Measurements from ENCODE around the gene GAB2. TPM values are rescaled to one million over a fixed set of nuclear protein-coding genes. Genes with fewer than 3 reads are reported as not detected.

The GAB2 gene
- total RNA-seq, 3 donors from 2014 or later = 21.5 to 36.1 (median 26.6) TPM

DNA sequence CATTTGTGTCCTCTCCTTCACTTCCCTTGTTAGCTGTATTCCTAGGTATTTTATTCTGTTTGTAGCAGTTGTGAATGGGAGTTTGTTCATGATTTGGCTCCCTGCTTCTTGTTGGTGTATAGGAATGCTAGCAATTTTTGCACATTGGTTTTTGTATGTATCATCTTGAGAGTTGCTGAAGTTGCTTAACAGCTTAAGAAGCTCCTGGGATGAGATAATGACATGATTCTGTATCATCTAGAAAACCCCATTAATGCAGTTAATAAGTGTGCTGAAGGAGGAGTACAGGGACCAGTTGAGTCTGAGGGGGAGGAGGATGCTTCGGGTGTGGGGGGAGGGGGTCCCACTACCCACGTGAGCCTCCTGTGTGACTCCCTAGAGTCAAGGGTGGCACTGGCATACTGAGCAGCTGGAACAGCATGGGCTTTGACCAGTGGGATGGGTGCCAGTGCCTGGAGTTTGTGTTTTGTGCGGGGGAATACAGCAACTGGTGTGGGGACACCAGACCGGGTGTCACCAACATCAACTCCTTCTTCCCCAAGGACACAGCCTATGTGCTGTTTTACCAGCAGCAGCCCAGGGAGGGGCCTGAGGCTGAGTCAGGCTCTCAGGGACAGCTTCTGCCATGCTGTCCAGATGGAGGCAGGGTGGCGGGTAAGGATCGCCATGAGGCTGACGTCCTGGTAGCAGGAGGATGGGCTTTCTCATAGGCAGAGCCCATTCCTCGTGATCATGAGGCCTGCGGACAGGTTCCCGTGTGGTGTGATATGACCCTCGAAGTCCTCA lies 204.8 kb downstream of the GAB2 start:
- intact Hi-C loops (cut with DNase I, micrococcal nuclease) = no loop called here
- H3K9me3 ChIP-seq = no peaks in the 10 kb centered on the region
- no peak overlapping the region for H3K4me3 ChIP-seq
- no peaks in the 10 kb centered on the region for H3K36me3 ChIP-seq (ENCODE audit: low read depth)
- ATAC-seq = no peak
- no peaks in the 10 kb centered on the region for H3K4me1 ChIP-seq (ENCODE audit: low read depth)
- DNase-seq = no peak
- TF ChIP-seq, protein P1, sequence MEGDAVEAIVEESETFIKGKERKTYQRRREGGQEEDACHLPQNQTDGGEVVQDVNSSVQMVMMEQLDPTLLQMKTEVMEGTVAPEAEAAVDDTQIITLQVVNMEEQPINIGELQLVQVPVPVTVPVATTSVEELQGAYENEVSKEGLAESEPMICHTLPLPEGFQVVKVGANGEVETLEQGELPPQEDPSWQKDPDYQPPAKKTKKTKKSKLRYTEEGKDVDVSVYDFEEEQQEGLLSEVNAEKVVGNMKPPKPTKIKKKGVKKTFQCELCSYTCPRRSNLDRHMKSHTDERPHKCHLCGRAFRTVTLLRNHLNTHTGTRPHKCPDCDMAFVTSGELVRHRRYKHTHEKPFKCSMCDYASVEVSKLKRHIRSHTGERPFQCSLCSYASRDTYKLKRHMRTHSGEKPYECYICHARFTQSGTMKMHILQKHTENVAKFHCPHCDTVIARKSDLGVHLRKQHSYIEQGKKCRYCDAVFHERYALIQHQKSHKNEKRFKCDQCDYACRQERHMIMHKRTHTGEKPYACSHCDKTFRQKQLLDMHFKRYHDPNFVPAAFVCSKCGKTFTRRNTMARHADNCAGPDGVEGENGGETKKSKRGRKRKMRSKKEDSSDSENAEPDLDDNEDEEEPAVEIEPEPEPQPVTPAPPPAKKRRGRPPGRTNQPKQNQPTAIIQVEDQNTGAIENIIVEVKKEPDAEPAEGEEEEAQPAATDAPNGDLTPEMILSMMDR (IDR thresholded peaks at IDR 0.05) = no peak

DNA sequence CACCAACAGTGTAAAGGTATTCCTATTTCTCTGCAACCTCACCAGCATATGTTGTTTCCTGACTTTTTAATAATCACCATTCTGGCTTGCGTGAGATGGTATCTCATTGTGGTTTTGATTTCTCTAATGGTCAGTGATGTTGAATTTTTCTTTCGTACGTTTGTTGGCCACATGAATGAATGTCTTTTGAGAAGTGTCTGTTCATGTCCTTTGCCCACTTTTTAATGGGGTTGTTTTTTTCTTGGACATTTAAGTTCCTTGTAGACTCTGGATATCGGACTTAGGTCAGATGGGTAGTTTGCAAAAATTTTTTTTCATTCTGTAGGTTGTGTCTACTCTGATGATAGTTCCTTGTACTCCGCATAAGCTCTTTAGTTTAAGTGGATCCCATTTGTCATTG lies 206.1 kb downstream of the GAB2 start:
- DNase-seq (no peak), ATAC-seq (no peak)
- H3K36me3 ChIP-seq (ENCODE audit: low read depth) = no peaks in the 10 kb centered on the region
- intact Hi-C loops (cut with DNase I, micrococcal nuclease) = no loop called here
- no peaks in the 10 kb centered on the region for H3K9me3 ChIP-seq
- H3K4me3 ChIP-seq = no peak overlapping the region
- no peaks in the 10 kb centered on the region for H3K4me1 ChIP-seq (ENCODE audit: low read depth)
- TF ChIP-seq, protein P1 (IDR thresholded peaks at IDR 0.05) = no peak

DNA sequence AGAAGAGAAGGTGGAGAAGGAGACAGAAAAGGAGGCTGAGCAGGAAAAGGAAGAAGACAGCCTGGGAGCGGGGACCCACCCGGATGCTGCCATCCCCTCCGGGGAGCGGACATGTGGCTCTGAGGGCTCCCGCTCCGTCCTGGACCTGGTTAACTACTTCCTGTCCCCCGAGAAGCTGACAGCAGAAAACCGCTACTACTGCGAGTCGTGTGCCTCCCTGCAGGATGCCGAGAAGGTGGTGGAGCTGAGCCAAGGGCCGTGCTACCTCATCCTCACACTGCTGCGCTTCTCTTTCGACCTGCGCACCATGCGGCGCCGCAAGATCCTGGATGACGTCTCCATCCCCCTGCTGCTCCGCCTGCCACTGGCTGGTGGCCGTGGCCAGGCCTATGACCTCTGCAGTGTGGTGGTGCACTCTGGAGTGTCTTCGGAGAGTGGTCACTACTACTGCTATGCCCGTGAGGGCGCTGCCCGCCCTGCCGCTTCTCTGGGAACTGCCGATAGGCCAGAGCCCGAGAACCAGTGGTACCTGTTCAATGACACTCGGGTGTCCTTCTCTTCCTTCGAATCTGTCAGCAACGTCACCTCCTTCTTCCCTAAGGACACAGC lies 207.5 kb downstream of the GAB2 start:
- ATAC-seq (no peak), DNase-seq (no peak)
- TF ChIP-seq, protein P1 (IDR thresholded peaks at IDR 0.05) = no peak
- Histone ChIP-seq H3K4me3 (no peak overlapping the region), H3K4me1 (ENCODE audit: low read depth) (no peaks in the 10 kb centered on the region), H3K9me3 (no peaks in the 10 kb centered on the region), H3K36me3 (ENCODE audit: low read depth) (no peaks in the 10 kb centered on the region)
- intact Hi-C loops (cut with DNase I, micrococcal nuclease) = no loop called here

DNA sequence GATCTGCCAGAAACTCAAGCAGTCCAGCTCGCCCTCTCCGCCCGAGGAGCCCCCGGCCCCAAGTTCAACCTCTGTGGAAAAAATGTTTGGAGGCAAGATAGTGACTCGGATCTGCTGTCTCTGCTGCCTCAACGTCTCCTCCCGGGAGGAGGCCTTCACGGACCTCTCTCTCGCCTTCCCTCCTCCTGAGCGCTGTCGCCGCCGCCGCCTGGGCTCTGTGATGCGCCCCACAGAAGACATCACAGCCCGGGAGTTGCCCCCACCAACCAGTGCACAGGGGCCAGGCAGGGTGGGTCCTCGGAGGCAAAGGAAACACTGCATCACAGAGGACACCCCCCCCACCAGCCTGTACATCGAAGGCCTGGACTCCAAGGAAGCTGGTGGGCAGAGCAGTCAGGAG lies 208.1 kb downstream of the GAB2 start:
- Histone ChIP-seq H3K4me1 (ENCODE audit: low read depth) (no peaks in the 10 kb centered on the region), H3K36me3 (ENCODE audit: low read depth) (no peaks in the 10 kb centered on the region), H3K9me3 (no peaks in the 10 kb centered on the region), H3K4me3 (no peak overlapping the region)
- intact Hi-C loops (cut with DNase I, micrococcal nuclease) = no loop called here
- TF ChIP-seq, protein P1 (IDR thresholded peaks at IDR 0.05) = no peak
- DNase-seq (no peak), ATAC-seq (no peak)

DNA sequence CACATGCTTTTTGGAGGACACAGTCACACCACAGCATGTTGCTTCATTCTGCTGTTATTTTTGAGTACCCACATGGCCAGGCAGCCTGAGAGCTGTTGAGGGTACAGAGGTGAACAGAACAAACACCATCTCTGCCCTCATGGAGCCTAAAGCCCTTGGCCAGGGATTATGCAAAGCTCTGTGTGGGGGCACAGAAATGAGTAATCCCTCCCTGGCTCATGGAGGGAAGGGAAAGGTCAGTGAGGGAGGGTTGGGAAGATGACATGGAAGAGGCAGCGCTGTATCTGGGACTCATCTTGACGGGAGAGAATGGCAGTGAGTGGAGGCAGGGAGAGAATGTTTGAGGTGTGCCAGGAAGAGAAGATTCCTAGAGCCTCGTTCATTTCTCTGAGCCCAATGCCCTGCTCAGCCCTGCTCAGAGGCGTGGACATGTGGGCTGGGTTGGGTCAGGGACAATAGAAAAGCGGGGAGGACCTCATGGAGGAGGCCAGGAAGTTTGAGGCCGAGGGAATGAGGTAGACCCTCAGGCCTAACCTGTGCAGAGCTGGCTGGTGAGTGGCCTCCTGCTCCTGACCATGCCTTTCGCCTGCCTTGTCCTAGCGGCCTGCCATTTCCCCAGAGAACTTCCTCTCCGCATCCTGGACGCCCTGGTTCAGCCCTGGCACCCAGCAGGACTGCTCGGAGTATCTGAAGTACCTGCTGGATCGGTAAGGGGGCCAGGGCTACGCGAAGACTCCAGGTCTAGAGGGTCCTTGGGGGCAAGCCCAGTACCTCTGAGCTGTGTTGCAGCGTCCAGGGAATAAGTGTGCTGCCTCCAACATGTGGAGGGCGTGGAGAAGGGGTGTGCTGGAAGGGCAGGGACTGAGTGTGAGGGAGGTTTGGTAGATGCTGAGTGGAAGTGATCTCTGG lies 209.1 kb downstream of the GAB2 start:
- TF ChIP-seq, protein P1 (IDR thresholded peaks at IDR 0.05) = no peak
- Histone ChIP-seq H3K9me3 (no peaks in the 10 kb centered on the region), H3K4me1 (ENCODE audit: low read depth) (no peaks in the 10 kb centered on the region), H3K4me3 (no peak overlapping the region), H3K36me3 (ENCODE audit: low read depth) (no peaks in the 10 kb centered on the region)
- DNase-seq (no peak), ATAC-seq (no peak)
- intact Hi-C loops (cut with DNase I, micrococcal nuclease) = no loop called here
